ENCODE measurements around the gene SLC25A41. TPM values are rescaled to one million over a fixed set of nuclear protein-coding genes. Genes with fewer than 3 reads are reported as not detected.

SLC25A41 gene
- total RNA-seq, 6 experiments from 2014 or later, result 0.18 to 0.60 (median 0.56) TPM; not detected in 3

DNA sequence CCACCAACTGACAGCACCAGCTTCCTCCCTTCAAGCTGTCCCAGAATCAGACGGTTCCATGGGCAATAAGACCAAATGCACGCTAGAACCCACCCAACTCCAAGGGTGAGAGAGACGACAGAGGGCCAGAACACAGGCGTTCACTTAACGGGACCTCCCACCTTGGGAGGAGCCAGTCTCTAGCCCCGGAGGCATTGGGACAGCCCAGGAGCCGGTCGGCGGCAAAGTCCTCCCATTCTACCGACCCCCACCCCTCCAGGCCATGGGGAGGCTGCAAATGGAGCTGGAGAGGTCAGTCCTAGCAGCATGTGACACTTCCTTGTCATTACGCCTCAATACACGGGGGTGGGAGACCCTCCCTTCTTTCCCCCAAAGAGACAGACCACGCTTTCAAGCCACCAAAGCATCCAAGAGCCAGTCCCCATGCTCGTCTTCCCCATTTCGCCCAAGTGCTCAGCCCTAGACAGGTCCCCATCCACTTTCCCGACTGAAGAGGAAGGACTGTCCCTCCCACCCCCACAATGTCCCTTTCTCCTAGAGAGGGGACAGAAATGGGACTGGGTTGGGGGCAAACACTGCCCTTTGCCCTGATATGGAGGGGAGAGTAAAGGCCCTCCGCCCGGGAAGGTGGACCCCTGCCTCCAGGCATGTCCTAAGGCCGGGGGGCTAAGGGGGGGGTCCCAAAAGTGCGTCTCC is 9.9 kb downstream of the SLC25A41 start:
- no peaks in the 10 kb centered on the region for H3K27me3 ChIP-seq
- no peaks in the 10 kb centered on the region for H3K9me3 ChIP-seq
- H3K36me3 ChIP-seq, result peaks cover 0 to 24% (median 9%) of the 10 kb centered on the region in 4 donors
- intact Hi-C loops (cut with DNase I), result no loop called here
- TF ChIP-seq, protein P1, sequence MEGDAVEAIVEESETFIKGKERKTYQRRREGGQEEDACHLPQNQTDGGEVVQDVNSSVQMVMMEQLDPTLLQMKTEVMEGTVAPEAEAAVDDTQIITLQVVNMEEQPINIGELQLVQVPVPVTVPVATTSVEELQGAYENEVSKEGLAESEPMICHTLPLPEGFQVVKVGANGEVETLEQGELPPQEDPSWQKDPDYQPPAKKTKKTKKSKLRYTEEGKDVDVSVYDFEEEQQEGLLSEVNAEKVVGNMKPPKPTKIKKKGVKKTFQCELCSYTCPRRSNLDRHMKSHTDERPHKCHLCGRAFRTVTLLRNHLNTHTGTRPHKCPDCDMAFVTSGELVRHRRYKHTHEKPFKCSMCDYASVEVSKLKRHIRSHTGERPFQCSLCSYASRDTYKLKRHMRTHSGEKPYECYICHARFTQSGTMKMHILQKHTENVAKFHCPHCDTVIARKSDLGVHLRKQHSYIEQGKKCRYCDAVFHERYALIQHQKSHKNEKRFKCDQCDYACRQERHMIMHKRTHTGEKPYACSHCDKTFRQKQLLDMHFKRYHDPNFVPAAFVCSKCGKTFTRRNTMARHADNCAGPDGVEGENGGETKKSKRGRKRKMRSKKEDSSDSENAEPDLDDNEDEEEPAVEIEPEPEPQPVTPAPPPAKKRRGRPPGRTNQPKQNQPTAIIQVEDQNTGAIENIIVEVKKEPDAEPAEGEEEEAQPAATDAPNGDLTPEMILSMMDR (IDR thresholded peaks at IDR 0.05), result no peak
- TF ChIP-seq POLR2A (IDR thresholded peaks at IDR 0.05), result no peak
- 1% methylated on average over 14 of the region's 20 CpGs for WGBS (ENCODE audit: insufficient coverage, low coverage, low lambda C conversion rate, missing lambda C conversion rate)
- ATAC-seq, result no peak
- peak overlapping the region; percentile 40 to 57 (median 47) for H3K27ac ChIP-seq
- peak overlapping the region; percentile 64 to 92 (median 75) for H3K4me3 ChIP-seq
- no peak for DNase-seq
- H3K4me1 ChIP-seq, result peaks cover 0 to 18% (median 2%) of the 10 kb centered on the region in 4 donors

DNA sequence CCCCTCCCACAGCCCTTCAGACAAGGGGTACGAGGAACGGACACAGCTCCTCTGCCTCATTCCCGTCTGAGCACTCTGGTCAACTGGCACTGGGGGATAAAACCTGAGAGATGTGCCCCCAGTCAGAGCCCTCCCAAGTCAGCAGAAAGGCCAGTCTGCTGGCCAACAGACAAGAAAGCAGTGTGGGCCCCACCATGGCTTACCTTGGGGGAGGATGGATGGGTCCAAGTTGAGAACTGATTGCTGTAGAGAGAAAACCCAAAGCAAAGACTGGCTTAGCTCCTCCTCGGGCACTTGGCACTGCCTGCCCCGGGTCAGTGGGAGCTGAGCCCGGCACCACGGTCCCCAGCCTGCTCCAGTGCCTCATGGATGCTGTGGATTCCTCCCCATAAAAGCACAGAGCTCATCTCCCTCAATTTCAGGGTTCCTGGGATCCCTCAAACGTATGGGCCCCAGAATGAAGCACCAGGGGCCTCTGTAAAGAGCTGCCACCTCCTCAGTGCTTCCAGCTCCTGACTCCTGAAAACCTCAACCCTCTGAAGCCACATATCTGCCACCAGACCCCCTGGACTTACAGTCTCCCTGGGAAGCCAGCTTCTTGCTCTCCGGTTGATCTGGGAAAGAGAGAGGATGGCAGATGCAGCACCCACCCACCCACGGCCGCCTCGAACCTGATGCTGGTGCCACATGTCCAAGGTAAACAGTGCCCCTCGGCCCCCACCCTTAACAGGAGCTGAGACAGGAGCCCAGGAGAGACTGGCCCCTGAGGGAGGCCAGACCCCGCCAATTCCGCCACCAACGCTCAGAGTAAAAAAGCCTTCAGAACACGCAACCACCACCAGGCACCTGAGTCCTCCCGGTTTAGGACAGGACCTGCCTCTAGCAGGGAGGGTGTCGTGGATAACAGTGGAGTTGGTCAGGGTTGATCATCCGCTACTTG is 12.2 kb downstream of the SLC25A41 start:
- peaks cover 0 to 18% (median 2%) of the 10 kb centered on the region in 4 donors for H3K4me1 ChIP-seq

DNA sequence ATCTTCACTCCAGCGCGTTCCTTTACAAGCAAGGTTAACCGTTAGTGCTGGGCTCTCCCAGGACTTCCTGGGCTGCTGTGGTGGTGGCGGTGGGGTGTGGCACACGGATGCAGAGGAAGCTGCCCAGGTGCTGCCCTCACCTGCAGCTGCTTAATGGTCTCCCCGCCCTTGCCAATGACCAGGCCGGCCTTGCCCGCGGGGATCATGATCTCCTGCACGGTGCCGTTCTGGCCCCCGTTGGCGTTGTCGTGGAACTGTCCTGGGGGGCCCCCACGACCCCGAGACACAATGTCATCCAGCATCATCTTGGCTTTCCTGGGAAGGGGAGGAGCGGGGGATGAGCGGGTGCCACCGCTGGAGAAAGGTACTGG is 15.0 kb downstream of the SLC25A41 start:
- ATAC-seq, result no peak
- WGBS (ENCODE audit: insufficient coverage, low coverage, low lambda C conversion rate, missing lambda C conversion rate), result 93% methylated on average over 3 of the region's 19 CpGs
- TF ChIP-seq POLR2A (IDR thresholded peaks at IDR 0.05), result no peak
- TF ChIP-seq, protein P1 (IDR thresholded peaks at IDR 0.05), result no peak
- H3K36me3 ChIP-seq, result peaks cover 9 to 71% (median 37%) of the 10 kb centered on the region in 4 donors
- DNase-seq, result no peak
- H3K9me3 ChIP-seq, result no peaks in the 10 kb centered on the region
- intact Hi-C loops (cut with DNase I), result no loop called here
- H3K4me1 ChIP-seq, result peaks cover 0 to 11% (median 0%) of the 10 kb centered on the region in 4 donors
- H3K27ac ChIP-seq, result no peak overlapping the region
- H3K4me3 ChIP-seq, result no peak overlapping the region
- no peaks in the 10 kb centered on the region for H3K27me3 ChIP-seq

More for the DNA sequence above, 12.2 kb downstream of the SLC25A41 start:
- Histone ChIP-seq H3K4me3 (no peak overlapping the region), H3K27ac (no peak overlapping the region), H3K27me3 (no peaks in the 10 kb centered on the region), H3K36me3 (peaks cover 9 to 47% (median 25%) of the 10 kb centered on the region in 4 donors), H3K9me3 (no peaks in the 10 kb centered on the region)
- ATAC-seq (no peak), DNase-seq (no peak)
- intact Hi-C loops (cut with DNase I), result no loop called here
- WGBS (ENCODE audit: insufficient coverage, low coverage, low lambda C conversion rate, missing lambda C conversion rate), result 61% methylated on average over 2 of the region's 20 CpGs
- TF ChIP-seq POLR2A (IDR thresholded peaks at IDR 0.05), result no peak
- TF ChIP-seq, protein P1 (IDR thresholded peaks at IDR 0.05), result no peak

DNA sequence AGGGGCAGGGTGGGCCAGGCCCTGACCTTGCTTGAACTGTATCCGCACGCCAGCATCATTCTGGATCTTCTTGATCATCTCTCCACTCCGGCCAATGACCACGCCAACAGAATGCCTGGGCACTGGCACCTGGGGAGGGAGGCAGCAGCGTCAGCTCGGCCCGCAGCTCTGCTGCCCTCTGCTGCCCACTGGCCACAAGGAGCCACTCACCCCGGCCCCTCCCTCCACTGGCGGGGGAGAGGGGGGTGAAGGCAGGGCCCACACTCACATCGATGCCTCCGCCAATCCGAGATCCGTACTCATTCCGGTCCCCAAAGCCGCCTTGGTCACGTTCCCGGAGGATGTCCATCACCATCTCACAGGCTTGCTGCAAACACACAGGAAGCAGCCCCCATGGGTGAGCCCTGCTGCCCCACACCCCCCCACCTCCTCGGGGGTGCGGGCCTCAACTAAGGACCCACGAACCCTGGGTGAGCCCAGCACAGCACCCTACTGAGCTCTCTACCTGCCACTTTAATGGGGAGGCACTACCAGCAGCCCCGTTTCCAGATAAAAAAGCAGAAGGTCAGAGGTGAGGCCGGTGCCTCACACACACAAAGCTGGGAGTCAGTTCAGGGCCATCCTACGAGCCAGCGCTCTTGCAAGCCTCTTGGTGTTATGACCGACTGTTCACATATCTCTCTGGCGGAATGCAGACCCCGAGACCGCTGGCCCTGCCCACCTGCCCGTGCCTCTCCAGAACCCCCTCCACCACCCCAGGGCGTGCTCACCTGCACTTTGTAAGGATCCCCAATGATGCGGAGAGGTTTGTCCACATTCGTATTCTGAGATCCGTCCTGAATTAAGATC is 15.6 kb downstream of the SLC25A41 start:
- WGBS (ENCODE audit: insufficient coverage, low coverage, low lambda C conversion rate, missing lambda C conversion rate), result 80% methylated on average over 7 of the region's 33 CpGs
- no peaks in the 10 kb centered on the region for H3K9me3 ChIP-seq
- peaks cover 9 to 71% (median 37%) of the 10 kb centered on the region in 4 donors for H3K36me3 ChIP-seq
- H3K27ac ChIP-seq, result no peak overlapping the region
- intact Hi-C loops (cut with DNase I), result no loop called here
- H3K4me1 ChIP-seq, result peaks cover 0 to 6% (median 0%) of the 10 kb centered on the region in 4 donors
- ATAC-seq (peak; percentile 34 to 66 (median 54)), DNase-seq (no peak)
- TF ChIP-seq, protein P1 (IDR thresholded peaks at IDR 0.05), result peak; percentile 14 to 43 (median 32)
- TF ChIP-seq POLR2A (IDR thresholded peaks at IDR 0.05), result no peak
- no peak overlapping the region for H3K4me3 ChIP-seq
- H3K27me3 ChIP-seq, result no peaks in the 10 kb centered on the region

All from right lobe of liver (tissue), 6 donors.